ENCODE results near the gene CNTRL. TPM values are rescaled to one million over a fixed set of nuclear protein-coding genes. Genes with fewer than 3 reads are reported as not detected.
"Not testable (repeated sequence)": the region's sequence is repeated elsewhere in the genome, so short reads cannot be mapped to it uniquely, and the experiment has no call there.

CNTRL gene
- total RNA-seq, 1 experiment from 2014 or later = 13.4 TPM

GRCh38 chr9:121125590-121125989, 50.8 kb downstream of the CNTRL start:
- CTCF ChIA-PET = no interaction called here
- intact Hi-C loops (cut with micrococcal nuclease) = no loop called here
- POLR2A ChIA-PET = interaction anchor here (0.8 kb wide), 1 partner anchor 11 kb away, joined by 3 read pairs; no protein-coding TSS in a partner anchor

GRCh38 chr9:121129384-121129783, 54.6 kb downstream of the CNTRL start:
- intact Hi-C loops (cut with micrococcal nuclease); H3K9ac ChIP-seq (ENCODE audit: low read length); H4K20me1 ChIP-seq (ENCODE audit: insufficient read depth); H3K79me2 ChIP-seq (ENCODE audit: insufficient read depth, low read length); H3K27me3 ChIP-seq (ENCODE audit: insufficient read depth, low read length); ATAC-seq; H3K4me3 ChIP-seq (replicated peaks in 1 of 2; ENCODE audit: low read depth in 1 of 2, low read length in 2 of 2); CTCF ChIA-PET; H3K4me2 ChIP-seq (ENCODE audit: low read length); H3K36me3 ChIP-seq (ENCODE audit: control insufficient read depth in 1 of 2, insufficient read depth in 2 of 2, low read length in 2 of 2); H3K4me1 ChIP-seq (ENCODE audit: control insufficient read depth in 1 of 2, insufficient read depth in 2 of 2, low read length in 2 of 2); POLR2A ChIA-PET; BruUV-seq (replicated peaks); H3K9me3 ChIP-seq (ENCODE audit: control insufficient read depth in 1 of 2, insufficient read depth in 1 of 2, low read depth in 1 of 2, low read length in 2 of 2); DNase-seq (ENCODE audit: low read depth, low spot score); RAD21 ChIA-PET (ENCODE audit: low non-redundant PET in 1 of 2, low total read pairs in 2 of 2, uncharacterized antibody in 2 of 2, unreplicated experiment in 2 of 2); H3K9me2 ChIP-seq (ENCODE audit: insufficient read depth); H3K27ac ChIP-seq (ENCODE audit: low read depth, low read length); H2AFZ ChIP-seq (ENCODE audit: low read depth, low read length, poor library complexity, severe bottlenecking): not testable (repeated sequence)

More at GRCh38 chr9:121125590-121125989, 50.8 kb downstream of the CNTRL start:
- Histone ChIP-seq H3K4me1 (ENCODE audit: control insufficient read depth in 1 of 2, insufficient read depth in 2 of 2, low read length in 2 of 2) (peaks cover 3 to 18% of the 10 kb centered on the region in 2 experiments), H3K79me2 (ENCODE audit: insufficient read depth, low read length) (no peaks in the 10 kb centered on the region), H3K27ac (ENCODE audit: low read depth, low read length) (no peak overlapping the region), H3K9me3 (ENCODE audit: control insufficient read depth in 1 of 2, insufficient read depth in 1 of 2, low read depth in 1 of 2, low read length in 2 of 2) (no peaks in the 10 kb centered on the region), H3K27me3 (ENCODE audit: insufficient read depth, low read length) (no peaks in the 10 kb centered on the region), H3K9ac (ENCODE audit: low read length) (no peak overlapping the region), H3K4me3 (replicated peaks in 1 of 2; ENCODE audit: low read depth in 1 of 2, low read length in 2 of 2) (no peak overlapping the region), H4K20me1 (ENCODE audit: insufficient read depth) (no peaks in the 10 kb centered on the region), H3K36me3 (ENCODE audit: control insufficient read depth in 1 of 2, insufficient read depth in 2 of 2, low read length in 2 of 2) (no peaks in the 10 kb centered on the region), H3K9me2 (ENCODE audit: insufficient read depth) (no peaks in the 10 kb centered on the region), H2AFZ (ENCODE audit: low read depth, low read length, poor library complexity, severe bottlenecking) (no peak overlapping the region), H3K4me2 (ENCODE audit: low read length) (no peak overlapping the region)
- BruUV-seq (replicated peaks) = no TSS peak
- ATAC-seq (no peak), DNase-seq (ENCODE audit: low read depth, low spot score) (no peak)
- TF ChIP-seq EZH2phosphoT487 (IDR thresholded peaks at IDR 0.05; ENCODE audit: borderline replicate concordance) (no peak), SRF (IDR thresholded peaks at IDR 0.05; ENCODE audit: low read depth) (no peak), RAD21 (IDR thresholded peaks at IDR 0.05; ENCODE audit: low read depth) (no peak), CBX3 (IDR thresholded peaks at IDR 0.05; ENCODE audit: low read depth) (no peak), CEBPB (IDR thresholded peaks at IDR 0.05; ENCODE audit: low read depth) (no peak), FOSL1 (IDR thresholded peaks at IDR 0.05; ENCODE audit: low read depth) (no peak), ZNF274 (IDR thresholded peaks at IDR 0.05; ENCODE audit: low read depth, low read length) (no peak), SIN3A (IDR thresholded peaks at IDR 0.05; ENCODE audit: low read depth) (no peak)
- RAD21 ChIA-PET (ENCODE audit: low non-redundant PET in 1 of 2, low total read pairs in 2 of 2, uncharacterized antibody in 2 of 2, unreplicated experiment in 2 of 2) = no interaction called here
